Activated naive CD4-positive, alpha-beta T cell treated with anti-CD3 and anti-CD28 coated beads, Interleukin-2, amount 50 U/mL, for 16 hours (primary cell): ENCODE data around the gene RBPJ.
"Not testable (repeated sequence)": the region's sequence is repeated elsewhere in the genome, so short reads cannot be mapped to it uniquely, and the experiment has no call there.

Experiments
- DNase-seq: peaks from one replicate; pipeline ENCODE4 v3.0.0-alpha.2; 2020

The RBPJ gene

DNA sequence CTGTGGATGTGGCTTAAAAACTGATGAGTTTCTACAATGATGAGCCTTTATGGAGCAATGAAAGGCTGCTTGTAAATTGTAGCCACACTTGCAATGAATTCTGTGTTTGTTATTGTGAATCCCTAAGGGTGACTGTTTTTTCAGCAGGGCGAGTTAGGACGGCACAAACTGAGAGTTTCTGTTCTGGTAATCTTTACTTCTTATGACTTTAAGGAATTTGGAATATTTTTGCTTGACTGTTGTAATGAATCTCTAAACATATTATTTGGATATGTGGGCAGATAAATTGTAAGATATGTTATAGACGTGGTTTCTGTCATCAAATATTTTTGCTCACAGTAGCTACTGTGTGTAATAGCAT lies 22.2 kb downstream of the RBPJ start:
- DNase-seq, result no peak

DNA sequence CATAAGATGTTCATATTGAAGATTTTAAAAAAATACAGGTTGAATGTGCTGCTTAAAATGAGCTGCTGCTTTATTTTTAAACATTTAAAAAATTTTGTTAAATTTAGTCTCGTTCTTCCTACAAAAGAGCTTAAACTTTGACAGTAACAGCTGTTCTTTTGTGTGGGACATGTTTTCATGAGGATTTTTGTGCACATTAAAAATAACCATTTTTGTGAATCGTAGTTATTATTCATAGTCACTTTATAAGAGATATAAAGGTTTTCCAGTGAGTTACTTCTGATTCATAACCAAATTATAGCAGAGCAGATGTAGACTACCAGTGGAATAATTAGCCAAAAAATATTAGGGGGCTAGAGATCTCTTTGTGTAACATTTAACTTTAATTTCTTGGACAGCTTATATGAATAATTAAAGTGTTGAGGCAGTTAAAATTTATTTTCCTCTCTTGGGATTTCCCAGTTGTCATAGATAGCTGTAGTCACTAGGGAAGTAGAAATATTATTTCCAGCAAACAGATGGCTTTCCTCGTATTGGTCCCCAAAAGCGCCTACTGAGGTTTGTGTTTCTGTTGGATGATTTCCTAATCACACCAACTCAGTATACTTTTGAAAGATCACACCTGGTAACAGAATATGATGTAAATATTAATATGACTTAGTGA lies 24.2 kb downstream of the RBPJ start:
- no peak for DNase-seq

DNA sequence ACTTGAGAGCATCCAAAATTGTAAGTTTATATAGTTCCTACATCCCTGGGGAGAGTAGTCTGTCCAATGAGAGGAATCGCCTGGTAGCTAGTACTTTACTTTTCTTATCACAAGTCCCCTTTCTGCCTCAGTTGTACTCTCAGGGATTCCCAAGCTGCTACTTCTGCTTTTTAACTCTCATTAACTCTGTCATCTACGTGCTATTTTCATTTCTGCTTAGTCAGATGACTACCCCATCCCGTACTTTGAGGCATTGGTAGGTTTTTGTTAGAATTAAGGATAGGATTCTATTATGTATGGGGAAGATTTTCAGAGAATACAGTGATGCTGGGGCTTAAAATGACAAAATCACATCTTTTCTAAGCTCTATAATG lies 24.7 kb downstream of the RBPJ start:
- no peak for DNase-seq

DNA sequence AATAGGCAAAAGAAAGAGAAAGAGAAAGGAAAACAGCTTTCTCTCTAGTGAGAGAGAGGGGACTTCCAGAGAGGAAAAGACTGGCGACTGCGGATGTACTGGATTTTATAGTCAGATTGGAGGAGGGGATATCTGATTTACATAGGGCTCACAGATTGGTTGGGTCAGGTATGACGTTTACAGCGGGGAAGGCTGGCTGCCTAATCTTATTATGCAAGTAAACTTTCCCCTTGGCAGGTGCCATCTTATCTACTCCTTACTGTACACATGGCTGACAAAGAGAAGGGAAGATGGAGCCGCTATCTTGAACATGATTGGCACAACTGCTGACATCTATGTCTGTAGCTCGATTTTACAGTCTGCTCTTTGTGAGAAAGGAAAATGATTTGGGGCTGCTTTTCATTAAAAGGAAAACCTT lies 25.4 kb downstream of the RBPJ start:
- no peak for DNase-seq

DNA sequence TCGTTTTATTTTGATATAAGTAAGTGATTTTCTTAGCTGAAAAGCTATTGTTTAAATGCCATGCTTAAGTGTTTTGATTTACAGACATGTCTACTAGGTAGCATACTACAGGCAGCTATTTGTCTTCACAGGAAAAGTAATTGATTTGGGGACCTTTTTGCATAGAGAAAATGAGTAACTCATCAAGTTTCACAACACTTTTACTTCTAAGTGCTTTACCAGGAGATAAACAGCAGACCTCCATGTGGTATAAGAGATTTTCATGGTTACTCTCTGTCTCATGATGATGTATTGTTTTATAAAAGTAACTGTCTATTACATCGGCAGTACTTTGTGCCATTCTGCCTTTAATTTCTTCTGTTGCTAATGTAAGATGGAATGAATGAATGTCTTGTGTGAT lies 28.7 kb downstream of the RBPJ start:
- DNase-seq, result no peak

DNA sequence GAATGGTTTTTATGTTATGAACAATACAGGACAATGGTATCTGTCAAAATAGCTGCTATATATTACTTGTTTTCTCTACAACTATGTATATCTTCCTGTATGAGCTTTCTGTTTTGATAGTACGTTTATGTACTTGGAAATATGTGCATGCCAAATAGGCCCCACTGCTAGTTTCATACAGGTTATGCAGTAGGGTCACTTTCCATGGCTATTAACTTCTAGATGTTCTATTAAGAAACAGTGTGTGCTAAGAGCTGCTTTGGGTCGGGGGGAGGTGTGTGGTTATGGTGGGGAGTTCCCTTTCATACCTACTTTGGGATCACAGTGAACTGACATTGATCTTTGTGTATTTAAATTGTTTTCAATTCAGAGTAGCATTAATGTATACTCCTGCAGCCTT lies 30.9 kb downstream of the RBPJ start:
- no peak for DNase-seq

DNA sequence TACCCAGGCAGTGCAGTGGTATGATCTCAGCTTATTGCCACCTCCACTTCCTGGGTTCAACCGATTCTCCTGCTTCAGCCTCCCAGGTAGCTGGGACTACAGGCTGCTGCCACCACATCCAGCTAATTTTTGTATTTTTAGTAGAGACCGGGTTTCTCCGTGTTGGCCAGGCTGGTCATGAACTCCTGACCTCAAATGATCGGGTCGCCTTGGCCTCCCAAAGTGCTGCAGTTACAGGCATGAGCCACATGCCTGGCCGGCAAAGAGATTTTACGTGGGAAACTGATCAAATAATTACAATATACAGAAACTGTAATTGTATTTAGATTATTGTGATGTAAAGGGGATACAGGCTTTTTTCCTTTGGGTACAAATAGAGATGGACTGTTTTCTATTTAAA lies 33.7 kb downstream of the RBPJ start:
- no peak for DNase-seq

DNA sequence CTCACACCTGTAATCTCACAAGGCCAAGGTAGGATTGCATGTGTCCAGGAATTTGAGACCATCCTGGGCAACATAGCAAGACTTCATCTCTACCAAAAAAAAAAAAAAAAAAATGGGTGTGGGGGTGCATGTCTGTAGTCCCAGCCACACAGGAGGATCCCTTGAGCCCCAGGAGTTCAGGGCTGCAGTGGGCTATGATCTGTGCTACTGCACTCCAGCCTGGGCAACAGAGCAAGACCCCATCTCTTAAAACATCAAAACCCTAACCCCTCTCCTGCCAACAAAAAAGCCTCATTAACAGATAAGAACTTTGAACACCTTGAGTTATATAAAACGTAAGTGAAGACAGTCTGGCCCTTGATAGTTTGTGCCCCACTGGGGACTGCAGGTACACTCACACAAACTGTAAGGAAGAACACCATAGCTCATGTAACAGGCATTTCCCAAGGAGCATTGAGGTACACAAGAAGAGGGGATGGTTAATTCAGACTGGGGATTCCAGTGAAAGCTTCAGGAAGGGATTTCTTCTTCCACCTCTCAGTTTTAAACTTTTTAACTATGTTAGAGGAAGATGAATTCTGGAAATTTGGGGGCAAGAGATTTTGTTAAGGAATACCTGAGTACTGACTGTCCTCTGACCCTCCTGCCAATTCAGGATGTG lies 34.7 kb downstream of the RBPJ start:
- no peak for DNase-seq

DNA sequence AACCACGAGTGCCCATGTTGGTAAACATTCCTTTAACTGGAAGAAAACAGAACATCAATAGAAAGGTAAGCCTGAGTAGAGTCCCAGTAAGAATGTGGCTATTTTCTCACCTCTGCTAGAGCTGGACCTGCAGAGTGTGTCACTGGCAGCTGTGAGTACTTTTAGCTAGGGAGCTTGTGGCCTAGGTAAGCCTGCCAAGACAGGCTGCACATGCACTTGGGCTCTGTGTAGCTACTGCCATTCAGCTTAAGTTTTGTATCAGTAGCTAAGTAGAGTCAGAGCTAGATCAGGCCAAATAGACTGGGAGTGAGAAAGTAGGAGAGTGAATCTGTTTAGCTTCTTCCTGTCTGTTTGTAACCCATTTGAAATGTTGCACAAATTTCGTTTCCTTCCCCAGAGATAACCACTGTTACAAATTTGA lies 35.3 kb downstream of the RBPJ start:
- DNase-seq, result no peak

DNA sequence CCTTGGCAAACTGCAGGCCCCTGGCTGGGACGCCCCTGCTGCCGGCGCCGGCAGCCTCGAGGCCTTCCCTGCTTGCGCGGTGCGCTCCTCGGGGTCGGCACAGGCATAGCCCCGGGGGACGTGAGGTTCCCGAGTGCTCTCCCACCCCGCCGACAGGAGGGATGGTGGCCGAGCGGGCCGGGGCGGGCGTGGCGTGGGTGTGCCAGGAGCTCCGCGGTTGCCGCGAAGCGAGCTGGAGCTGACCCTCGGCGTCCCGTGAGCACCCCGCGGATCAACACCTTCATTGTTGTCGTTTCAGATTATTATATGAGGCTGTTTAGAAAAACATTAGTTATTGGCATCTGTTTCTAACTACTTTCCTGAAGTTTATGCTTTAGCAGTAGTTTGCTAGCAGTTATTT lies 38.7 kb downstream of the RBPJ start:
- DNase-seq, result not testable (repeated sequence)

DNA sequence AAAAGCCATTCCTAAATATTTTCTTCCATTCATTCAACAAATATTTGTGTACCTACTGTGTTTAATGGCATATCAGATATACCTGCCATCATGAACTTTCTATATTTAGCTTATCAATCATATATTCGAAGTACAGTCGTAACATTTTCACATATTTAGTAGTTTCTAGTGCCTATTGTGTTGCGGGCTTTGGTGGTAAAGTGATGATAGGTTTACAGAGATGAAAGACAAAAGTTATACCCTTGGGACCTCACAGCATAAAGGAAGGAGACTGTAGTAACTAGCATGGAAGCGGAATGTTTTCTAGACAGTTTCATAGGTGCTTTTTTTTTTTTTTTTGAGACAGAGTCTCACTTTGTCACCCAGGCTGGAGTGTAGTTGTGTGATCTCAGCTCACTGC lies 39.5 kb downstream of the RBPJ start:
- DNase-seq, result no peak

DNA sequence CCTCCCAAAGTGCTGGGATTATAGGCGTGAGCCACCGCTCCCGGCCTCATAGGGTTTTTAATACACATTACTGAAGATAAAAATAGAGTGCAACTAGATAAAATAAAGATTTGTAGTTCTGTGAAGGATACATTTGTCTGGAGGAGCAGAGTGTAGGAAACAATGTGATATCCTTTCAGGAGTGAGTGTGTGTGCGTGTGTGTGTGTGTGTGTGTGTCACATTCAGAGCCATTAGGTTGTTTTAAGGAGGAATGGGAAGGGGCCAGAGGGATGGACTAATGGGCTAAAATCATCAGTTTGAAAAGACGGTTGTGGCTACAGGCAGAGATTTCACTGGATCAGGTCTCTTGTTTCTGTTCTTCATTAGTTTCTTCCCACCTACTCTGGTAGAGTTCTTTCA lies 40.0 kb downstream of the RBPJ start:
- no peak for DNase-seq

DNA sequence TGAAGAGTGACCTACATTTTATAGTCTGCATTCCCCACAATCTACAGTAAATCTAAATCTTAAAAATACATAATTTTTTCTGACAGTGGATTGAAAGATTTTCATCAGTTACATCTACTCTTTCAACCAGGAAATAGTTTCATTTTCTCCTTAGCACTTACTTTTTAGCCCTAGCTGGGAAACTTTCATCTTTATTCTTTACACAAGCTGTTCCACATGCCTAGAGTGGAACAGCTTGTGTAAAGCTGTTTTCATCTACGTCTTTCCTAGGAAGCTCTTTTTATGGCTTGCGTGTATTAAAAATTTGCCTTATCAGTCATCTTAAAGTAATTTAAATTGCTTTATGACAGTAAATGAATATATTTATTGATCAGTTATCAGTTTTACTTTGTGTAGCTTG lies 40.5 kb downstream of the RBPJ start:
- no peak for DNase-seq

DNA sequence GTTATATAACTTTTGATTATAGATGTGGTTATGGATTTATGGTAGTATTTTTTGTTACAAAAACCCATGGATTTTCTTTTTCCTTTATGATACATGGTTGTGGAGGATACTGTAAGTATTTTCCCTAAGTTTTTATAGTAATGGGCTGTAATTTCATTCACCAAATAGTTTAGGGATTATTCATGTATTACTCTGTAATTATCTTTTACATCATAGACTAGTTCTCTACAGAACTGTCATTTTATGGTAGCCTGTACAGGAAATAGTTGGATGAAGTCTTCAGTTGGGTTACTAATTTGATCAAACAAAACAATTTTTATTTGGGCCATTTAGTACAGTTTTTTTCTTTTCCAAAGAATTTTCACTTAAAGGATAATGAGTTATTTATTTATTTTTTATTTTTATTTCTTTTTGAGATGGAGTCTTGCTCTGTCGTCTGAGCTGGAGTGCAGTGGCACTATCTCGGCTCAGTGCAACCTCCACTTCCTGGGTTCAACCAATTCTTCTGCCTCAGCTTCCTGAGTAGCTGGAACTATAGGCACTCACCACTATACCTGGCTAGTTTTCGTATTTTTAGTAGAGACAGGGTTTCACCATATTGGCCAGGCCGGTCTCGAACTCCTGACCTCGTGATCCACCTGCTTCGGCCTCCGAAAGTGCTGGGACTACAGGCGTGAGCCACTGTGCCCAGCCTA lies 42.1 kb downstream of the RBPJ start:
- no peak for DNase-seq

DNA sequence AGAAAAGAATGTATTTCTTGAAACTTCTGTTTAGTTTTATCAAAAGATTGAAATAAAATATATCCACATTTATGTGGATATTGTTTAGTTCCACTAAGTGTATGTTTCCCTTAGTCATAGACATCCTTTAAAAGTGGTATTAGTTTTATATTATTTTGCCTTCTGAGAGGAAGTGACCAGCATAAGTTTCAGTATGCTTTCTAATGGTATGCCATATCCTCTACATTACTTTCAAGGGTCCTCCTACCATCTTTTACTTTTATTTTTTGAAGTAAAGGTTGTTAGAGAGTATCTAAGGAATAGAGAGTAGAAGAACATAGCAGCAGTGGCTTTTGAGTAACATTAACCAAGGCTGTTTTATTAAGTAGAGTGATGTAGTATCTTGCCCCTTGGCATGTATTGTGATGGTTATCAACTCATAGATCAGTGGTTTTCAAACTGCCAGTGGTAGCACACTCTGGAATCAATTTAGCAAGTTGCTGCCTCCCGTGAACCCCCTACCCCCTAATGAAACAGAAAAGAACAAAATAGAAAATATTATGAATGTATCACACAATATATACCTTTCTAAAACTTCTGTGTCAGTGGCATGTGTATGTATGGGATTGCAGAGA lies 44.8 kb downstream of the RBPJ start:
- no peak for DNase-seq

DNA sequence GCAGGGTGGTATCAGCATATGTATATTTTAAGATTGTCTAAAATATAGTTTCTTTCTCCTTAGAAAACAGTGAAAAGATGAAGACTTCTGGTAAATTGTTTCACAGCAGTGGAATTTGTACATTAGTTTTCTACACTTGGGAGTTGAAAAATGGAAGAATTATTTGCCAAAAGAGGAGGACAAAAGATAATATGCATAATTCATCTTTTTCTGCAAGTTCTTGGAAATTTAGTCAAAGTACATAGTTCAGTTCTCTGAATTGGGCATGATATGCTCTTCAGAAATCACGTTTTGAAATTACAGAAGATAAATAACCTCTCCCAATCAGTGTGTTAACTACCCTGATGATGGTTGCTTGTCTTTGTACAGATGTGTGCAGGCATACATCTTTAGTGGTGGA lies 47.0 kb downstream of the RBPJ start:
- no peak for DNase-seq

DNA sequence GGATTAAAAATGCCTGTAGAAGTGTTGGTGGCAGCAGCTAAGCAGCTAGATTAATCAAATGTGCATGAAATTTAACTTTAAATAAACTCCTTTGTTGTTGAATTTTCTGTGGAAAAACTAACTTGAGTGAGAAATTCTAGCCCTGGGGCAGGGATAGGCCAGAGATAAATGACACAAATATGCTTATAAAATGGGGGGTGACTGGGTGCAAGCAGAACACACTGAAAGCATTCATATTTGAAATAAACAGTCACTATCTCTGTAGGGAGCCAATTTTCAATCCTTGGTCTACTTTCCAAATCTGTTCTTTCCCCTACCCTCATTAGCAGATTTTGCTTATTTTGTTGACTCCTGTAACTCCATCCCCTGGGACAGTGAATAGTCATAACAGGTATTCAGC lies 47.9 kb downstream of the RBPJ start:
- no peak for DNase-seq

DNA sequence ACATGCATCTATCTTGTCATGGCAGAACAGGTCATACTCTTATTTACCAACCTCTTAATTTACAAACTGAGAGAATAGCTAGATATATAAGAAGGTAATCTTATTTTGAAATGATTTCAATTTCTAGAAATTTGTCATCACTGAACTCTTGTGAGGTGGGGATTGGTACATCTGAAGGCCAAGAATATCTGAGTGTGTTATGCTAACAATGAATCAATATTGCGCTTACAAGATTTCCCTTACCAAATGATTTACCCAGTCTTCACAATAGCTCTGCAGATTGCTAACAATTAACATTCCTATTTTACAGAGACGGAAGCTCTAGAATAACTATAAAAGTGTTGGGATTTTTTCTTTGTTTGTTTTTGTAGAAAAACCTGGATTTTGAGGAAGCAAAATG lies 48.3 kb downstream of the RBPJ start:
- no peak for DNase-seq

DNA sequence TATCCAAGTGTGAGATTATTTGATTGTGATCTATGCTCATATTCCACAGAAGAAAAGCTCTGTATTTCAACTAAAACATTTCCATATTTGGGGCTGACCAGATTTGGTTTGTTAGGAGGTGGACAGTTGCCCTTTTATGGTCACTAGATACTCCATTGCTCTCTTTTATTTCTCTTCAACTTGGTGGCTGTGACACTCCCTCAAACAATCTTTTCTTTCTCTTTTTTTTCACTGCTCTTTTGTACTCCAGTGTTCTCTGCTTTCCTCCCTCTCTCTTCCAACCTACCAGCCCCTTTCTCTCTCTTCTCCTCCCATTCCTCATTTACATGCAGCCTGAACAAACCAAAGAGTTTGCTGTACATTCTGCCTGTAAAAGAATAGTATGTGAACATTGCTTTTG lies 48.8 kb downstream of the RBPJ start:
- DNase-seq, result no peak

DNA sequence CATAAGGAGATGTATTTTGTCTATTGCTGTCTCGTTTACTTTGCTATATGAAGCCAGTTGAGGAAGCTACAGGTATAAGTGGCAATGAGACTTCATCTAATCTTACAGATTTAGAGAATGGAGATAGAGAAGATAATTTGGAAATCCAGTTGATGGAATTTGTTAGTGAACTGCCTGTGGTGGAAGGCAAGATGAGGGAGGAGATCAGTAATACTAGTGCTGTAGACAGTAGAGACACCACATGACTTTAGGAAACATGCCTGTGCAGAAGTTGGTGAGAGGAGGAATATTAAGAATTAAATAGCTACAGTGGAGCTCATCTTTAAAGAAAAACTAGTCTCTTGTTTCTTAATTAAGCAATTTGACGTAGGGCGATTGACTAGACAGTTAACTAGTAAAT lies 51.3 kb downstream of the RBPJ start:
- DNase-seq, result no peak

DNA sequence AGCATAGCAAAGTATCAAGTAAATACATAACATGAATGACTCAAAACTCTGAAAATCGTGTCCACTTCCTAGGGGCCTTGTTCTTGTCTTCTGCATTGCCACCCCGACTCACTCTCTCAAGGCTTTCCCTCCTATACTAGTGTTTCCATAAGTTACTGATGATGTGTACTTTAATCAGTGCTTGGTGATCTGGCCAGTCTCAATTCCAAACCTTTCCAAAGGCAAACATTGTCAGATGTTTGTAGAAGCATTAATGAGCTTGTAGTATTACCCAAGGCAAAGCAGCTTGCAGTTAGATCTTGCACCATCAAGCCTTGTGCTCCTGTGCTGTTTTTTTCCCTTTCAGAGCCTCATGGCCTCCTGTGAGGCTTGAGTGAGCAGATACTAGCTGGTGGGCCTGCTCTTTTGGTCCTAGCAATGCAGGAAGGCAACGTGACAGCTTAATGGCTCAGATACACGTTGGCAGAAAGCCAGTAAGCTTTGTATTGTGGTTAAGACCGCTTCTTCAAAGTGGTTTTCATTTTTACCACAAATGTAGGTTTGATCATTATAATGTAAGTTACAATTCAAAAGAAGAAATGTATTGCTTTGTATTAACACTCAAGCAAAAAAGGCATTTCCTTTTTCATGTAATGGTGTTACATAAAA lies 51.8 kb downstream of the RBPJ start:
- no peak for DNase-seq

DNA sequence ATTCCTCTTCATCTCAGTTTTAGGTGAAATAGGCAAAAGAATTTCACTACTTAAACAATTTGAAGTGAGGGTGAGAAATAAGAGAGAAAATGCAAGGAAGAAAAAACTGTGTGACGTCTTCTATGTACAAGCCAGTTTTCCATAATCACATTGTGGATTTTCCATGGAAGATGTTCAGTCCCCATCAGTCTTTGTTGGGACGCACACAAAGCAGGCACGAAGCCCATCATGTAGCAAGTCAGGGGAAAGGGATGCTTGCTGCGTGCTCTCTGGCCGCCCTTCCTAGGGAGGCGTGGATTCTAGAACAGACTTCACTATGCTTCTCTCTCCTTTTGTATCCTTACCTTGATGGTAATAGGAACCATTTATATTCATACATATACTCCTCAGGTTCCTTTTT lies 54.7 kb downstream of the RBPJ start:
- no peak for DNase-seq
